ENCODE data around the gene MAST4.

The MAST4 gene

GRCh38 chr5:67089200-67089725 lies 493.1 kb downstream of the MAST4 start:
- TF ChIP-seq ZBTB17 (tag by site-specific recombination; IDR thresholded peaks at IDR 0.05) (no peak), ZNF555 (tag by site-specific recombination; conservative IDR thresholded peaks at IDR 0.05) (no peak), PRDM10 (tag by site-specific recombination; IDR thresholded peaks at IDR 0.05) (0 out of 2 replicates have a peak, but pooled peaks have one; percentile 15), ZSCAN23 (tag by site-specific recombination; IDR thresholded peaks at IDR 0.05) (no peak), KLF16 (tag by site-specific recombination; IDR thresholded peaks at IDR 0.05) (no peak)
- no peak overlapping the region for H3K27ac ChIP-seq (ENCODE audit: extremely low read depth, low read depth, low read length)
- H3K4me1 ChIP-seq (ENCODE audit: control insufficient read depth, insufficient read depth, low read length), result peaks cover 4% of the 10 kb centered on the region; the same call in 1 of the 2 replicates
- H3K9me3 ChIP-seq (ENCODE audit: control insufficient read depth, insufficient read depth, low read depth, low read length), result no peaks in the 10 kb centered on the region
- no peaks in the 10 kb centered on the region for H3K36me3 ChIP-seq (ENCODE audit: control insufficient read depth in 2 of 2, insufficient read depth in 1 of 2, low read length in 2 of 2)
- CTCF ChIA-PET, result no interaction called here
- H3K4me3 ChIP-seq (ENCODE audit: low read depth, low read length), result no peak overlapping the region
- POLR2A ChIA-PET, result interaction anchor here (0.5 kb wide), 1 partner anchor 549 kb away, joined by 5 read pairs; no protein-coding TSS in a partner anchor

GRCh38 chr5:67090040-67090439 lies 493.8 kb downstream of the MAST4 start:
- Histone ChIP-seq H3K27ac (ENCODE audit: extremely low read depth, low read depth, low read length) (no peak overlapping the region), H3K4me1 (ENCODE audit: control insufficient read depth, insufficient read depth, low read length) (peaks cover 7% of the 10 kb centered on the region), H3K4me3 (ENCODE audit: low read depth, low read length) (no peak overlapping the region), H3K9me3 (ENCODE audit: control insufficient read depth, insufficient read depth, low read depth, low read length) (no peaks in the 10 kb centered on the region), H3K36me3 (ENCODE audit: control insufficient read depth in 2 of 2, insufficient read depth in 1 of 2, low read length in 2 of 2) (no peaks in the 10 kb centered on the region)
- TF ChIP-seq YY1 (tag by site-specific recombination; IDR thresholded peaks at IDR 0.05) (no peak), ZNF473 (tag by site-specific recombination; IDR thresholded peaks at IDR 0.05) (no peak), ZSCAN16 (tag by site-specific recombination; IDR thresholded peaks at IDR 0.05) (no peak), PRDM6 (tag by site-specific recombination; IDR thresholded peaks at IDR 0.05) (no peak), ZNF777 (tag by site-specific recombination; IDR thresholded peaks at IDR 0.05; ENCODE audit: borderline replicate concordance) (no peak), ZNF837 (tag by site-specific recombination; IDR thresholded peaks at IDR 0.05) (no peak), ZNF223 (tag by site-specific recombination; IDR thresholded peaks at IDR 0.05) (no peak), ZNF37A (tag by site-specific recombination; IDR thresholded peaks at IDR 0.05) (no peak), ZNF24 (tag by site-specific recombination; IDR thresholded peaks at IDR 0.05) (no peak), ZNF776 (tag by site-specific recombination; IDR thresholded peaks at IDR 0.05; ENCODE audit: borderline replicate concordance) (no peak), CTCF (tag by site-specific recombination; IDR thresholded peaks at IDR 0.05) (no peak), ZNF175 (tag by site-specific recombination; IDR thresholded peaks at IDR 0.05) (no peak), ZNF155 (tag by site-specific recombination; IDR thresholded peaks at IDR 0.05) (no peak), ZNF707 (tag by site-specific recombination; IDR thresholded peaks at IDR 0.05) (no peak)
- ChIA-PET CTCF (no interaction called here), POLR2A (no interaction called here)
